NCI-H128 (cell line): ENCODE measurements around the gene DKC1.

Experiments used
- DNase-seq: peaks from one replicate; lab custom pipeline; 2025; ENCODE audit not compliant: unreplicated experiment; lab: John Stamatoyannopoulos, UW

The DKC1 gene

DNA sequence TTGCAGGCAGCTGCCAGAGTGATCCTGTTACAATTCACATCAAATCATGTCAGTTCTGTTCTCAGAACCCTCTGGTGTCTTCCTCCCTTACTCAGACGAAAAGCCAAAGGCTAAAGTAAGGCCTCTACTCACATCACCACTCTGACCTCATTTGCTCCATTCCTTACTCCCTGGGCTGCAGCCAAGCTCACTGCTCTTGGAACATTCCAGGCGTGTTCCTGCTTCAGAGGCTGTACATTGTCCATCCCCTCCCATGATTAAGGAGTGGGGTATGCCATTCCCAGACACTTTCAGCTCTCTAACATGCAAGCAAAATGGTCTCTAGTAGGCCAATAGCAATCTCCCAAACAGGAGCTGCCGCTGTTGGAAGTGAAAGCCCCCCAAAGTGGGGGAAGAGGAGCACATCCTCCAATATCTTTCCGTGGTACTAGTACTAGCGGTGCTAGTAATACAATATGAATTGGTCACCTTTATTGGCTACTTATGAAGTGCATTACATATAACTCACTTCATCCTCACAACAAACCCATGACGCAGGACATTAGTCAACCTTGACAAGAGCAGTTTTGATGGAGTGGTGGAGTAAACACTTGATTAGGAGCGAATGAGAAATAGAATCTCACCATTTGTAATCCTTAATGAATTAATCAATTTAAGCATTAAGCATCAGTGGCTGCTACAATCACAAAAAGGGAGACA lies 26.8 kb upstream of the DKC1 start:
- DNase-seq, result no peak

DNA sequence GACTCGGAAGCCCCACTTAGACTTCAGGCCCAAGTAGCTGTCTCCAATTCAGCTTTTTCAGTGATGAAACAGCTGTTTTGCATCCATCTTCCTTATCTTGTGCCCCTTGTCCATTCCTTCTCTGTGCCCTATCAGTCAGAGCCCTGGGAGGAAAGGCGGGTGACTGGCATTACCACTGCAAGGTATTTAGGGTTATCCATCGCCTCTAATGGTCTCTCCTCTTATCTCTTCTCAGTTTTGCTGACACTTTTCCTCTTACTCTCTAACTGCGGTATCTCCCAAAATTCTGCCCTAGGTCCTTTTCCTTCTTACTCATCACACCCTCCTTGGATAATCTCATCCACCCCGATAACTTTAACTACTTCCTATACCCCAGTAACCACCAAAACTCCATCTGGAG lies 25.5 kb upstream of the DKC1 start:
- DNase-seq, result no peak

DNA sequence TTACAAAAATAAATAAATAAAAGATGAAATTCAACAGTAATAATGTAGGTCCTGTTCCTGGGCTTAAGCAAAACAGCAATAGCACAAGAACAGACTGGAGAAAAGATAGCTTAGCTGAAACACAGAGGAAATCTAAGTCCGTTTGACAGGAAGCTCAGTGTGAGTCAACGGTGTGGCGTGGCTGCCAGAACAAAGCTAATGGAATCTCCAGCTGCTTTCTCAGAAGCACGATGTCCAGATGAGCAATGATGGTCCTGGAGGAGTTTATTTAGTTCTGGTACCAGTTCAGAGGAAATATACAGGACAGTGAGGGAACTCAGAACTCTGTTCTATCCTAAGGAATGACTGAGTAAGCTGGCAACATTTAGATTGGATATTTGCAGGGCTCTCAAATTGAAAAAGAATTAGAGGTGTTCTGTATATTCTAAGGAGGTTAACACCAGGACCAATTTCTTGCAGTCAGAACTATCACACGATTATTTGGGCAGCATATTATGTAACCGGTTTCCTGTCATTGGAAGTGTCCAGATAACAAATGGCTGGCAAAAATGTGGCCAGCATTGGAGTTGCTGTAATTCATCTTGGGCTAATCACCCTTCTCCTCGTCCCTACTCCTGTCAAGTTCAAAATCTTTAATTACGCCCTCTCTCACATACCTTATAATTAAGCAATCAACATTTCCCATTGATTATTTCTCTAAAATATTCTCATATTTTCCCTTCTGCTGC lies 24.5 kb upstream of the DKC1 start:
- DNase-seq, result no peak

DNA sequence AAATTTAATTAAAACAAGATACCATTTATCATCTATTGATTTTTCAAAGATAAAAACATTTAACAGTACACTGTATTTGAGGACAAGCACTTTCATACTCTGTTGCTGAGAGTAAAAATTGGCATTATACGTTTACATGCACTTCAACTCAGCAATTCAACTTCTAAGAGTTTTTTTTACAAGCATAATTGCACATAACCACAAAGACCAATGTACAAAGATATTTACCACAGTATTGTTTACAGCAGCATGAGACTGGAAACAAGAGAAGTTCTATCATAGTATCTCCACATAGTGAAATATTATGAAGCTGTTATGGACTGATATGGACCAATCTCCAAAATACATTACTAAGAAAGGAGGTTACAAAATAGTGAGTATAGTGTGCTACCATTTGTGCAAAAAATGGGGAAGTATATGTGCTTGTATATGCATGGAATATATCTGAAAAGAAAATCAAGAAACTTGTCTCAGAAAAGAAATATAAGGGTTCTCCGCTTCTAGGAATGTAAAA lies 22.7 kb upstream of the DKC1 start:
- DNase-seq, result no peak

DNA sequence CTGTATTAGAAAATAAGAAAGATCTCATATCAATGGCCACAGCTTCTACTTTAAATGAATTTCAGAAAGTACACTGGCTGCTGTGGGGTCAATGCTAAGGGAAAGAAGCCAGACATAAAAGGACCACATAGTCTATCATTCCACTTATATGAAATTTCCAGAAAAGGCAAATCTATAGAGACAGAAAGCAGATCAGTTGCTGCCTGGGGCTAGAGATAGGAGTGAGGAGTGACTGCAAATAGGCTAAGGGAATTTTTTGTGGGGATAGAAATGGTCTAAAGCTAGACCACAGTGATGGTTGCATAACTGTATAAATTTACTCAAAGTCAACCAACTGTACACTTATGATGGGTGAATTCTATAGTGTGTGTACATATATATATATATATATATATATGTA lies 20.1 kb upstream of the DKC1 start:
- DNase-seq, result no peak

DNA sequence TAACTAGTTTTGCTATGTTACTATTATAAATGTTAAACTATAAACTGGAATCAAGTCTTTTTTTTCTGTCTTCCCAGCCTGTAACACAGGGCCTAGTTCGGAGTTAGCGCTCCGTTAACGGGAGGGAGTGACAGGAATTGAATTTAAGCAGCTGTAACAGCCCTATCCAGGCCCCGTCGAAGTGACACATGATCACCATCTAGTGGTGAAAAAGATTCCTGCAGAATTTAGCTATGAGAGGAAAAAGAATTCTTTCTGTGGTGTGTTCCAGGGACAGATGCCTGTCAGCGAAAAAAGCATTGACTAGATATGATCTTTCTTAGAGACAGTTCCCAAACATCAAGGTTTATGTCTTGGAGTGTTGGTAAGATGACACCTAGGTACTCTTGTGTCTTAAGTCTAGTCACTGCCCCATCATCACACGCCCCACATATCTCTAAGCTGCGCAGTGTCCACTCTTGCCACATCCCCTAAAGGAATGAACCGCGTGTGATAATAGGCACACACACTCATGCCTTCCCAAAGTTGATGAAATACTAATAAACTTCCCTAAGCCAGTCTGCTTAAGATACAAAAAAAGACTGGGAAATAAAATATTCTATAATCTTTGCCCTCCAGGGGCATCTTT lies 13.8 kb upstream of the DKC1 start:
- DNase-seq, result peak; percentile 2

DNA sequence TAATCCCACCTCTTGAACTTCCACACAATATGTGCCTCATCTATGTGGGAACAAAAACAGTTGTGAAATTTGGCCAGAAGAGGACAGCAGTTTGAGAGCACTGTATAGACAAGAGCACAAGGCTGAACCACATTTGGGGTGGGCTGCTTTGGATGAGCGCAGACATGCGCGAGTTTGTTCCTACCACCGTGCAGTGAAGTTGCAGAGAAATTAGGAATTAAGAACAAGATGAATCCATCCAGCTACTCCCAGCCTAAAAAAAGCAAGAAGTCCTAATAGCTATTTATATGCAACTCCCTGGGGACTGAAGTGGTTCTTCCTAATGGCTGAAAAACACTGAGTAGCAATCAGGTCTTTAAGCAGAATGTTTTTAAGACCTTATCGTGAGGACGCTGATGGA lies 12.8 kb upstream of the DKC1 start:
- no peak for DNase-seq

DNA sequence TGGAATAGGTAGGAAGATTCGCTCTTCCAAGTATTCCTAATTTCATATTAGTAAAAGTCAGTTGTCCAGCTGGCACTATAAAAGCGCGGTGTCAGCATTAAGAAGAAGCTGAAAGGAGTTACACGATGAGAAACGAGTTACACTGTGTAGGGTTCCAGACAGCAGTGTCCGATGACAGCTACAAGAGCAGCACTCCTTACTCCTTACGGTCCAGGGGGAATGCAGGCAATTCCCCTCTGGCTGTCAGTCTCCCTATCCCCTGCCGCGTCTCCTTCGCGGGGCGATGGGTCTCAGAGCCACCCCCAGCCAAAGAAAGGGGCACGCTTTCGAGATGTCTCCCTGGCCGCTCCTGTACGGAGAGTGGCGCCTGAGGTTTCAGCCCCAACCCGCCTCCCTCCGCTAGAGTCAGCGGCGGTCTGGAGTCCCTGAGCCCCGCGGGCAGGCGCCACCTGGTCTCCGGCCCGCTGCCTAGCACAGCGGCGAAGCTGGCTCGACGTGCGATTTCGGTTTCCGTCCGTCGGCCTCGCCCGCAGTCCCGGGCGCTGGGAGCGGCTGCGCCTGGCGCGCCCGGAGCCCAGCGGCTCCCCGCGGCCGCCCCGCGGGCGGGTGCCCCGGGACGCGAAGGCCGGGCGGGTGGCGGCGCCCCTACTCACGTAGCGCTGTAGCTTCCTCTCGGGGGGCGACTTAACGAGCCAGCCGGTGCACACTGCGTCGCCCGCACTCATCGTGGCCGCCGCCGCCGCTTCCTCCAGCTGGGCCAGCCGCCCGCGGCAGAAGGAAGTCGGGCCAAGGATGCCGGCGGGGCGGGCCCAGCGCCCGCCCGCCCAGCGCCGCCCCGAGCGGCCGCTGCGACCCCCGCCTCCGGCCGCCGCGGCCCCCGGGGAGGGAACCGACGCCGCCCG lies 12.1 kb upstream of the DKC1 start, which contains the start of gene GAB3:
TSS of gene GAB3 (minus strand) at position 777 of the 902 bp plus-strand sequence. CDS start at position 725, 52 bp downstream.
- no peak for DNase-seq

DNA sequence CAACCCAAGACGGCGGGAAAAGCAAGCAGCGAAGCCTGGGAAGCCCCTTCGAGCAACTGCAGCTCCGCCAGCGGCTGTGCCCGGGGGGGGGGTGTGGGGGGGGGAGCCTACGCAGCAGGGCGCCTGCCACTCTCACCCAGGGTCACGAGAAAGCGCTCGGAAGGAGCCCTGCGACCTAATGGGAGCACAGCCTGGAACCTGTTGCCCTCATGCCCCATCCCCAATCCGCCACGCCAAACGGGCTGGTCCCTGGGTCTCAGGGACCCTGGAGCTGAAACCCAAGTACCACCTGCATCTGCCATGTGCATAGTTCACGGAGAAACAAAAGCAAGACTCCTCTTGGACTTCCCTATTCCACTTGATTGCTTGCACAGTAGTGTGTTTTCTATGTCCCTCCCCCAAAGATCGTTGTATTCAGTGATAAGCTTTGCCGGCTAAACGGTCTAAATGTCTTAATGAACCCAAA lies 11.4 kb upstream of the DKC1 start:
- DNase-seq, result no peak

DNA sequence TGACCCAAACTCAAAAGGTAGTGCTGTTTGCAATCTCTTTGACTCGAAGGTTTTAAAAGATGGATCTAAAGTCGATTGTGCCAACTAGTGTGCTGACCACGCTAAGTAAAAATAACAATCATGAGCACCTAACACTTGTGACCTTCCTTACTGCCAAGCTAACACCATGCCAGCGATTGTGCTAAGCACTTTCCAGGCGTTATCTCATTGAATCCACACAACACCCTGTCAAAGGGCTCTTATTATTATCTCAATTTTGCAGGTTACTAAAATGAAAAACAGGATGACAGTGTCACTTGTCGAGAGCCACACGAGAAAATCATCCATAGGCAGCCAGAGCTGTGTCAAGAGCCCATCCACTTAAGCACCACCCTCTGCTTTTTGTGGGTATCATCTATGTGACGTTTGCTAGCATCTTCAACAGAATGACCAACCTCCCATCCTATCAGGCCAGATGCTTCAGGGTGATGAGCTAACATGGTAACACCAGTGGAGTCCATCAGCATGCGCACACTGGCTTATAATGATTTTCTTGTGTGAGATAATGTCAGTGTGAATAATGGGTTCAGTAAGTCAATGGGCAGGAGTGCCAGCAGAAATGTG lies 10.9 kb upstream of the DKC1 start:
- no peak for DNase-seq

DNA sequence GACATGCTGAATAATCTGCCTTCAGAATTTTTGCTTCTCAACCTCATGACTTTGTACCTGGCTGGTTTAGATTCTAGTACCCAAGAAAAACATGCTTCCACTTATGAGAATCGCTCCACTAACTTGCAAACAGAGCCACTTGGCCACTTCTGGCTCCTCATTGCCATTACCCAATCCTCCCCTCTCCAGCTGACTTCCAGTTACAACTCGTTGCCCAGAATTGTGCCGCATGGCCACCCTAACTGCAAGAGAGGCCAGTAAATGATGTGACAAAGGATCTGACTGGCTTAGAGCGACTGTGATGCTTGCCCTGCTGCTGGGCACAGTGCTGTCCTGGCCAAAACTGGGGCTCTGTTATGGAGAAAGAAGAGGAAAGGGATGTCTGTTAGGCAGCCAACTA lies 4.0 kb upstream of the DKC1 start:
- DNase-seq, result no peak

DNA sequence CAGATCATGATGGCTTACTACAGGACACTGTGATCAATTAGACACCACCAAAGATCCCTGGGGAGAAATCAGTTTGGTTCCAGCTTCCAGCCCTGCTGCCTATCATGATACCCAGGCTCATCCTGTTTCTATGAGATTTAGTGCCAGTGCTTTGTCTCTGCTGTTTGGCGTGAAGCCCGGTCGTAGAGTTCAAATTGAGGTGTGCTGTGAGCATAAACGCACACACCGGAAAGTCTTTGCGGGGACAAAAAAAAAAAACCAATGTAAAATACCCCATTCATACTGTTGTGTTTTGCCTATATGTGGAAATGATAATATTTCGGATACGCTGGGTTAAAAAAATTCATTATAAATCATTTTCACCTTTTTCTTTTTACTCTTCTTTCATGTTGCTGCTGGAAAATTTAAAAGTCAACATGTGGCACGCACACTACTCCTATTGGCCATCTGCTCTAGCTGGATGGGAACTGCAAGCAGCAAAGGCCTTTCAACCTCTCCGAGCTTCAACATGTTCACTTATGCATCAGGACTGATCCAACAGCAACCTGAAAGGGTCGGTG lies 607 bp upstream of the DKC1 start:
- DNase-seq, result no peak

DNA sequence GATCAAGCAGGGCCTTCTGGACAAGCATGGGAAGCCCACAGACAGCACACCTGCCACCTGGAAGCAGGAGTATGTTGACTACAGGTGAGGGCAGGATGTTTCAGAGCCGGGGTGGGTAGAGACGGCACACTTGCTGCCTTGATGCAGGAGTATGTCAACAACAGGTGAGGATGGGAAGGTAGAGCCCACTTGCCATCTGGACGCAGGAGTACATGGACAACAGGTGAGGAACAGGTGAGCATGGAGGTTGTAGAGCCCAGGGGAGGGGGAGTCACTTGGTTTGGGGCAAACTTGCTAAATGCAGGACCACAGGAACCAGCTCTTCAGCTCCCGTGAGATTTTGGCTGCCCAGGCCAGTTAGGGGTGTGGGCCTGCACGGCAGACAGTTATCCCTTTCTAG lies 12.0 kb downstream of the DKC1 start:
- DNase-seq, result no peak

DNA sequence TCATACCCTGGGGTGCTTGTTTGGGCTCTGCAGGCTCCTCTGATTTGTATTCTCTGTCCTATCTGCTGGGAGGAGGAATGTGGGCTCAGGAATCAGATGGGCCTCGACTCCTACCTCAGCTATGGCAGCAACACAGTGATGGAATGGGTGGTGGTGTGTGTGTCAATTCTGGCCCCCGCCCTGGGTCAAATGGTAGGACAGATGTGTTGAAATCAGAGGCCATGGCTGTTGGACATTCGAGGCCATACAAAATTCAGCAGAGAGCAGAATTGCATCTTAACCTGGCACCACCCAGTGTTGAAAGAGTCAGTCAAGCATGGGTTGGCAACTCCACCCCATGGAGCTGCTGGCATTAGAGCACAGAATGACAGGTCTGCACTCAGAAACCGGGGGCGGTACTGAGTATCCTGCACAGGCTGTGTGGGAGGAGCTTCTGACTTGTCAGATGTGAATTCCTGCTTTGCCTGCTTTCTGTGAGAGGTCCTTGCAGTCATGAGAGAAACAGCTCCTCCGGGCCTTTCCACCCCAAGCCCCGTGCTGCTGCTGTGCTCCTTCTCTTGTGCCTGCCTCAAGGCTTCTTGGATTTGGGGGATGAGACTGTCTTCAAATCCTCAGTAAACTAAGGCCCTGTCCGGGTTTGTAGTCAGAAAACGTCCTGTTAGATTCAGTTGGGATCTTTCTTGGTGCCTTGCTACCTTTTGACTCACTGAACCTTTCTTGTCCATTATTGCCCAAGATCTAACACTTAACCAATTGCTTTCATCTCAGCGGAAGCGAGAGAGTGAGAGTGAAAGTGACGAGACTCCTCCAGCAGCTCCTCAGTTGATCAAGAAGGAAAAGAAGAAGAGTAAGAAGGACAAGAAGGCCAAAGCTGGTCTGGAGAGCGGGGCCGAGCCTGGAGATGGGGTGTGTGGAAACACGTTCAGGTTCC lies 13.0 kb downstream of the DKC1 start:
- no peak for DNase-seq

DNA sequence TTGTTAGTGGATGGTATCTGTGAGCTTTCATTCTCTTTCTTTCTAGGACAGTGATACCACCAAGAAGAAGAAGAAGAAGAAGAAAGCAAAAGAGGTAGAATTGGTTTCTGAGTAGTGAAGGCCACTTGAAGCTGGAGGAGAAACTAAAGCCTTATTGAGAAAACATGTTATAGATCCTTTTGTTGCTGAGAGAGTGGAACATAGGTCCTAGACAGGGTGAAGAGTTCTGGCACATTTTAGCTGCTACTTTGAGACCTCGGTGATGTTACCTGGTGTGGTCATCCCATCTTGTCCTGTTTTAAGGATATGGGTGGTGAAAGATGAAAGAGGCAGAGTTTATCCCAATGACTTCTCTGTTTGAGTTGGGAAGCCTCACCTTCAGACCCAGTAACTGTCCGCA lies 14.1 kb downstream of the DKC1 start:
- no peak for DNase-seq

DNA sequence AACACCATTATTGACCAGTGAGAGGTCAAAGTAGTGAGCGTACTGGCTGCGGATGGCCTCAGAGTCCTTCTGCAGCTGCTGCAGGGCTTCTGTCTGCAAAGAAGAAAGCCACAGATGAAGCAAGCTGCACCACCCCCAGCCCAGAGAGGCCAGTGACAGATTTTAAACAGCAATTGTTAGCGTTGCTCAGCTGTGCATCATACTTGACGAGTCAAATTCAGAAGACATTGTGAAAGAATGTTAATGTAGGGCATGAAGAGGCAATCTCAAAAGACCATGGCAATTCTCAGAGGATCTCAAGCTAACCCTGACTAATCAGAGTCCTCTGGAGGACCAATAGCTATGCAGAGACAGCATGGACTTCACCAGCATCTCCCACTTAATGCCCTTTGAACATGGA lies 16.6 kb downstream of the DKC1 start:
- DNase-seq, result no peak

DNA sequence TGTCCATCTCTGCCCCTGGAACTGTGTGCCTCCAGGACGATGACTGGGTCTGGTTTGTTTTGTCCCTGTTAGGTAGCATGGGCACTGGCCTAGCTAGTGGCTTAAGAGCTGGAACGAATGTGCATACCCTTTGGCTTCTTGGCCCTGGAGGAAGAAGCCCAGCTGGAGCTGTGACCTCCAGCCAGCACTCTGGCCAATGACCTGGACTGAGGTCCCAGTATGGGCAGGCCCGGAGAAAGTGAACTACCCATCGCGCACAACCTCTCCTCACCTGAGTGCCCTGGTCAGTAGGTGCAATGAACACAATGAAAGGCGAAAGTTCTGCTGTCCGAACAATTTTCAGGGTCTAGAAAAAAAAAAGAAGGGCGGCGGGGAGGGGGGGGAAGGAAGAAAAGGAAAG lies 18.3 kb downstream of the DKC1 start:
- DNase-seq, result no peak

DNA sequence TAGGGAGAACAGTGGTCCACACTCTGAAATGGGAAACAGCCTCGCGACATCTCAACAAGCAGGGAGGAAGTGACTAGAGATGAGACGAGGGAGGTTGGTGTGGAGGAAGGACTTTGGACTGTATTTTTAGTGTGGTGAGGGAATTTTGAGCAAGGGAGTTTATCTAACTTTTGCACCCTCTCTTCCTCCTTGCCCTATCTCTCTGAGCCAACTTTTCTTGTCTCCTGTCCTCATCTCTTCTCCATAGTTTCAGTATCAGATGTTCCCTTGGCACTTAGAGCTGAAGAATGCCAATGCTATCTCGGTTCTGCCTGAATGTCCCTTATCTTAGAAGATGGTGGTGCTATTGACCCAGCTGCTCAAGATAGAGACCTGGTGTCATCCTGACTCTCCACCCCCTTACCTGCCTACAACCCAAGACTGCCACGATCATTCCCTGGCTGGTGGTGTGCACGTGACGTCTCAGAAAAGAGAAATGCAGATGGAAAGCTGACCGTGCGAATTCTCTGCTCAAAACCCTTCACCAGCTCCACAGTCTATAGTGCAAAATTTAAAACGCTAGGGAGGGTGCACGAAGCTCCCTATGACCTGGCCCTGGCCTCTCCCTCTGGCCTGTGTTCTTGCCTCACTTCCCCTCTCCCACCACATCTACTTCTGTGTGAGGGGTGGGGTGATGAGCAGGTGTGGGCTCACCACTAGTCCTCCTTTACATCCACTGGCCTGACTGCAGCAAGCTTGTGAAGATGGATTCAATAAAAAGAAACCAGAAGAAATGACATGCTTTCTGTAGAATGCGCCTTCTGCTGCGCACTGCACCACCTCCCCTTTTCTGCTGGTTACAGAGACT lies 21.7 kb downstream of the DKC1 start:
- DNase-seq, result no peak
